Gastroesophageal sphincter (tissue), 3 donors: ENCODE results near the gene APOL4.

ENCODE experiments used
- POLR2A ChIP-seq, 2 donors: fragments of 450-650 bp; IDR thresholded peaks; one replicate each; pipeline ENCODE4 v1.6.1; 2017; ENCODE audit warnings: antibody characterized with exemption in 2 of 2, mild to moderate bottlenecking in 2 of 2, moderate library complexity in 1 of 2
- POLR2AphosphoS5 ChIP-seq: sonication (generic); formaldehyde crosslinking; IDR thresholded peaks from one replicate; pipeline ENCODE4 v1.6.1; 2017; ENCODE audit warnings: antibody characterized with exemption
- TF ChIP-seq, protein P1 (sequence below), 4 experiments: fragments of 200-600 bp in 2 of 4; fragments of 450-650 bp in 2 of 4; sonication (generic) in 1 of 4; IDR thresholded peaks; one replicate each; pipeline ENCODE4 v1.5.1; 2017 to 2019; ENCODE audit warnings: antibody characterized with exemption in 4 of 4, mild to moderate bottlenecking in 2 of 4, moderate library complexity in 2 of 4

GRCh38 chr22:36180038-36180880 is 21.4 kb downstream of the APOL4 start:
- TF ChIP-seq, protein P1, sequence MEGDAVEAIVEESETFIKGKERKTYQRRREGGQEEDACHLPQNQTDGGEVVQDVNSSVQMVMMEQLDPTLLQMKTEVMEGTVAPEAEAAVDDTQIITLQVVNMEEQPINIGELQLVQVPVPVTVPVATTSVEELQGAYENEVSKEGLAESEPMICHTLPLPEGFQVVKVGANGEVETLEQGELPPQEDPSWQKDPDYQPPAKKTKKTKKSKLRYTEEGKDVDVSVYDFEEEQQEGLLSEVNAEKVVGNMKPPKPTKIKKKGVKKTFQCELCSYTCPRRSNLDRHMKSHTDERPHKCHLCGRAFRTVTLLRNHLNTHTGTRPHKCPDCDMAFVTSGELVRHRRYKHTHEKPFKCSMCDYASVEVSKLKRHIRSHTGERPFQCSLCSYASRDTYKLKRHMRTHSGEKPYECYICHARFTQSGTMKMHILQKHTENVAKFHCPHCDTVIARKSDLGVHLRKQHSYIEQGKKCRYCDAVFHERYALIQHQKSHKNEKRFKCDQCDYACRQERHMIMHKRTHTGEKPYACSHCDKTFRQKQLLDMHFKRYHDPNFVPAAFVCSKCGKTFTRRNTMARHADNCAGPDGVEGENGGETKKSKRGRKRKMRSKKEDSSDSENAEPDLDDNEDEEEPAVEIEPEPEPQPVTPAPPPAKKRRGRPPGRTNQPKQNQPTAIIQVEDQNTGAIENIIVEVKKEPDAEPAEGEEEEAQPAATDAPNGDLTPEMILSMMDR (IDR thresholded peaks at IDR 0.05), result peak; percentile 84 to 94 (median 90)
- no peak for TF ChIP-seq POLR2A (IDR thresholded peaks at IDR 0.05)
- no peak for TF ChIP-seq POLR2AphosphoS5
